Measurements from ENCODE around the gene ITGB5. TPM values are rescaled to one million over a fixed set of nuclear protein-coding genes. Genes with fewer than 3 reads are reported as not detected.

Gene ITGB5
- polyA plus RNA-seq, 4 donors, result 84.1 to 114 (median 94.0) TPM

GRCh38 chr3:124775877-124776276, 111.3 kb downstream of the ITGB5 start:
- DNase-seq (ENCODE audit: low read depth in 4 of 4, low spot score in 2 of 4), result no peak

- no peak for DNase-seq (ENCODE audit: low read depth in 4 of 4, low spot score in 2 of 4)
Measured at GRCh38 chr3:124774841-124775402, 112.2 kb downstream of the ITGB5 start.

- DNase-seq (ENCODE audit: low read depth in 4 of 4, low spot score in 2 of 4), result no peak
Measured at GRCh38 chr3:124774327-124774718, 112.8 kb downstream of the ITGB5 start.

GRCh38 chr3:124773351-124774326, 113.5 kb downstream of the ITGB5 start:
- no peak for DNase-seq (ENCODE audit: low read depth in 4 of 4, low spot score in 2 of 4)

GRCh38 chr3:124772081-124772831, 114.9 kb downstream of the ITGB5 start:
- no peak for DNase-seq (ENCODE audit: low read depth in 4 of 4, low spot score in 2 of 4)

- DNase-seq (ENCODE audit: low read depth in 4 of 4, low spot score in 2 of 4), result no peak
Measured at GRCh38 chr3:124771083-124771445, 116.1 kb downstream of the ITGB5 start.

GRCh38 chr3:124770336-124771082, 116.7 kb downstream of the ITGB5 start:
- DNase-seq (ENCODE audit: low read depth in 4 of 4, low spot score in 2 of 4), result no peak

GRCh38 chr3:124769462-124769861, 117.7 kb downstream of the ITGB5 start:
- DNase-seq (ENCODE audit: low read depth in 4 of 4, low spot score in 2 of 4), result no peak

- no peak for DNase-seq (ENCODE audit: low read depth in 4 of 4, low spot score in 2 of 4)
Measured at GRCh38 chr3:124768812-124769211, 118.4 kb downstream of the ITGB5 start.

GRCh38 chr3:124767691-124768090, 119.5 kb downstream of the ITGB5 start:
- DNase-seq (ENCODE audit: low read depth in 4 of 4, low spot score in 2 of 4), result no peak

GRCh38 chr3:124767264-124767663, 119.9 kb downstream of the ITGB5 start:
- no peak for DNase-seq (ENCODE audit: low read depth in 4 of 4, low spot score in 2 of 4)

- no peak for DNase-seq (ENCODE audit: low read depth in 4 of 4, low spot score in 2 of 4)
Measured at GRCh38 chr3:124766113-124767095, 120.8 kb downstream of the ITGB5 start.

GRCh38 chr3:124765197-124765840, 121.8 kb downstream of the ITGB5 start:
- no peak for DNase-seq (ENCODE audit: low read depth in 4 of 4, low spot score in 2 of 4)

GRCh38 chr3:124764746-124765145, 122.4 kb downstream of the ITGB5 start:
- no peak for DNase-seq (ENCODE audit: low read depth in 4 of 4, low spot score in 2 of 4)

- no peak for DNase-seq (ENCODE audit: low read depth in 4 of 4, low spot score in 2 of 4)
Measured at GRCh38 chr3:124763644-124764358, 123.4 kb downstream of the ITGB5 start.

GRCh38 chr3:124763206-124763605, 124.0 kb downstream of the ITGB5 start:
- no peak for DNase-seq (ENCODE audit: low read depth in 4 of 4, low spot score in 2 of 4)

GRCh38 chr3:124762661-124763011, 124.5 kb downstream of the ITGB5 start:
- DNase-seq (ENCODE audit: low read depth in 4 of 4, low spot score in 2 of 4), result no peak

- no peak for DNase-seq (ENCODE audit: low read depth in 4 of 4, low spot score in 2 of 4)
Measured at GRCh38 chr3:124761935-124762660, 125.1 kb downstream of the ITGB5 start.

Measured in left renal cortex interstitium (tissue), 4 donors.